22Rv1 (cell line): ENCODE measurements around the gene GPAT2.
A peak's percentile ranks its signal among the peaks of the same experiment; 100 is the strongest.
"Not testable (repeated sequence)": the region's sequence is repeated elsewhere in the genome, so short reads cannot be mapped to it uniquely, and the experiment has no call there.

Experiments
- H3K27ac ChIP-seq: fragments of 450-650 bp; 2 replicates; pipeline ENCODE4 v1.5.1; 2017
- CTCF ChIP-seq: fragments of 450-650 bp; IDR thresholded peaks from 2 replicates; pipeline ENCODE4 v1.5.1; 2017; ENCODE audit warnings: mild to moderate bottlenecking
- ZFX ChIP-seq: fragments of 450-650 bp; IDR thresholded peaks from 2 replicates; pipeline ENCODE4 v1.6.1; 2017; ENCODE audit warnings: antibody characterized with exemption, borderline replicate concordance

GPAT2 gene

GRCh38 chr2:96061901-96062300, 27.2 kb upstream of the GPAT2 start:
- H3K27ac ChIP-seq, result not testable (repeated sequence)

GRCh38 chr2:96061197-96061817, 26.6 kb upstream of the GPAT2 start:
- not testable (repeated sequence) for H3K27ac ChIP-seq

GRCh38 chr2:96060325-96060724, 25.6 kb upstream of the GPAT2 start:
- not testable (repeated sequence) for H3K27ac ChIP-seq

GRCh38 chr2:96059443-96059842, 24.7 kb upstream of the GPAT2 start:
- H3K27ac ChIP-seq, result not testable (repeated sequence)

- H3K27ac ChIP-seq, result not testable (repeated sequence)
Observed at GRCh38 chr2:96055830-96056229, 21.1 kb upstream of the GPAT2 start.

GRCh38 chr2:96054537-96054936, 19.8 kb upstream of the GPAT2 start:
- not testable (repeated sequence) for H3K27ac ChIP-seq

- H3K27ac ChIP-seq, result not testable (repeated sequence)
Observed at GRCh38 chr2:96053385-96053784, 18.7 kb upstream of the GPAT2 start.

GRCh38 chr2:96052632-96053031, 17.9 kb upstream of the GPAT2 start:
- not testable (repeated sequence) for H3K27ac ChIP-seq

- H3K27ac ChIP-seq, result not testable (repeated sequence)
Observed at GRCh38 chr2:96049917-96050262, 15.2 kb upstream of the GPAT2 start.

GRCh38 chr2:96049049-96049916, 14.6 kb upstream of the GPAT2 start:
- TF ChIP-seq CTCF, result peak; percentile 19; the same call in 1 of the 2 replicates
- H3K27ac ChIP-seq, result not testable (repeated sequence)

GRCh38 chr2:96035554-96035953, 838 bp upstream of the GPAT2 start:
- not testable (repeated sequence) for H3K27ac ChIP-seq

- H3K27ac ChIP-seq, result not testable (repeated sequence)
Observed at GRCh38 chr2:96033997-96034396, 719 bp downstream of the GPAT2 start.

- not testable (repeated sequence) for H3K27ac ChIP-seq
Observed at GRCh38 chr2:96027725-96028325, 6.9 kb downstream of the GPAT2 start.

GRCh38 chr2:96025755-96026154, 9.0 kb downstream of the GPAT2 start:
- H3K27ac ChIP-seq, result not testable (repeated sequence)

GRCh38 chr2:96025194-96025492, 9.6 kb downstream of the GPAT2 start:
- no peak for TF ChIP-seq CTCF
- TF ChIP-seq ZFX, result no peak
- H3K27ac ChIP-seq, result no peak overlapping the region
